IMR-90 (cell line): Measurements from ENCODE around the gene YPEL2. TPM values are rescaled to one million over a fixed set of nuclear protein-coding genes. Genes with fewer than 3 reads are reported as not detected.

ENCODE experiments used
- ATAC-seq: fragments of 200-7000 bp; cut with Tn5 transposase; 2 replicates; pipeline ENCODE4 v1.9.1; 2020; ENCODE audit warnings: low read depth, mild to moderate bottlenecking, moderate library complexity
- BruUV-seq: library from RNA; stranded (reverse); fragments of 400-500 nt; replicated peaks from 2 replicates; lab custom pipeline; 2021; lab: Mats Ljungman, UMichigan
- CTCF ChIA-PET: fragments of 300-600 bp; formaldehyde crosslinking; extraction: SDS; loops from one replicate; lab custom pipeline; 2021; ENCODE audit warnings: antibody characterized with exemption; lab: Yijun Ruan, JAX
- POLR2A ChIA-PET: fragments of 300-600 bp; sonication (Branson Sonifier 250); formaldehyde crosslinking; loops from one replicate; lab custom pipeline; 2022; ENCODE audit warnings: antibody characterized with exemption; ENCODE audit not compliant: unreplicated experiment; lab: Charles Lee
- DNase-seq: peaks from one replicate; pipeline ENCODE4 v3.0.0; 2013
- H2AFZ ChIP-seq: replicated peaks from 2 replicates; pipeline ENCODE3; 2013; ENCODE audit warnings: low read length, mild to moderate bottlenecking; ENCODE audit not compliant: poor library complexity
- H2AK5ac ChIP-seq: 2 replicates; pipeline ENCODE4 v1.6.1; 2013; ENCODE audit warnings: low read depth, low read length, inconsistent platforms
- H2AK9ac ChIP-seq: replicated peaks from 2 replicates; pipeline ENCODE3; 2013; ENCODE audit warnings: mild to moderate bottlenecking, low read depth, low read length, moderate library complexity; ENCODE audit not compliant: poor library complexity
- H2BK120ac ChIP-seq: 2 replicates; pipeline ENCODE4 v1.6.1; 2013; ENCODE audit warnings: low read depth, low read length, inconsistent platforms
- H2BK15ac ChIP-seq: 3 replicates; pipeline ENCODE4 v1.6.1; 2013; ENCODE audit warnings: low read depth, low read length, inconsistent platforms
- H2BK20ac ChIP-seq: 2 replicates; pipeline ENCODE4 v1.6.1; 2013; ENCODE audit warnings: low read depth, mild to moderate bottlenecking, inconsistent platforms, low read length, moderate library complexity
- H2BK5ac ChIP-seq: 2 replicates; pipeline ENCODE4 v1.6.1; 2013; ENCODE audit warnings: mild to moderate bottlenecking, low read depth, low read length, inconsistent platforms; ENCODE audit not compliant: poor library complexity, severe bottlenecking
- H3K14ac ChIP-seq: replicated peaks from 2 replicates; pipeline ENCODE4 v1.6.1; 2013; ENCODE audit warnings: low read depth, low read length, inconsistent platforms
- H3K18ac ChIP-seq: 2 replicates; pipeline ENCODE4 v1.6.1; 2013; ENCODE audit warnings: low read depth, low read length, control low read depth
- H3K23ac ChIP-seq: 2 replicates; pipeline ENCODE4 v1.6.1; 2013; ENCODE audit warnings: low read depth, low read length, inconsistent platforms
- H3K27ac ChIP-seq: 2 replicates; pipeline ENCODE4 v1.5.1; 2013; ENCODE audit warnings: mild to moderate bottlenecking, control low read depth, low read length; ENCODE audit not compliant: insufficient read depth
- H3K27me3 ChIP-seq: 2 replicates; pipeline ENCODE4 v1.6.1; 2013; ENCODE audit warnings: low read length; ENCODE audit not compliant: control insufficient read depth, insufficient read depth
- H3K36me3 ChIP-seq: 2 replicates; pipeline ENCODE4 v1.6.1; 2013; ENCODE audit warnings: low read length, mixed read lengths; ENCODE audit not compliant: control insufficient read depth, insufficient read depth
- H3K4ac ChIP-seq: 2 replicates; pipeline ENCODE4 v1.6.1; 2013; ENCODE audit warnings: low read depth, low read length, inconsistent platforms
- H3K4me1 ChIP-seq: 2 replicates; pipeline ENCODE4 v1.6.1; 2013; ENCODE audit warnings: low read length, mixed read lengths; ENCODE audit not compliant: control insufficient read depth, insufficient read depth
- H3K4me2 ChIP-seq: 2 replicates; pipeline ENCODE4 v1.6.1; 2013; ENCODE audit warnings: low read depth, mild to moderate bottlenecking, control low read depth, low read length, moderate library complexity
- H3K4me3 ChIP-seq: 2 replicates; pipeline ENCODE4 v1.5.1; 2013; ENCODE audit warnings: low read depth, mild to moderate bottlenecking, control low read depth, low read length, moderate library complexity; ENCODE audit not compliant: insufficient read depth
- H3K56ac ChIP-seq: 2 replicates; pipeline ENCODE4 v1.6.1; 2013; ENCODE audit warnings: low read length, inconsistent platforms; ENCODE audit not compliant: insufficient read depth; ENCODE audit errors: extremely low read depth
- H3K79me1 ChIP-seq, 2 experiments: 2 replicates each; pipeline ENCODE4 v1.6.1; 2013; ENCODE audit warnings: low read length in 2 of 2, inconsistent platforms in 1 of 2, low read depth in 1 of 2
- H3K9ac ChIP-seq: 2 replicates; pipeline ENCODE4 v1.6.1; 2013; ENCODE audit warnings: low read depth, low read length, control low read depth
- H3K9me1 ChIP-seq: 2 replicates; pipeline ENCODE4 v1.6.1; 2013; ENCODE audit warnings: low read length, inconsistent platforms; ENCODE audit not compliant: insufficient read depth
- H3K9me3 ChIP-seq: 2 replicates; pipeline ENCODE4 v1.6.1; 2013; ENCODE audit warnings: low read length; ENCODE audit not compliant: control insufficient read depth, insufficient read depth
- H4K20me1 ChIP-seq: 2 replicates; pipeline ENCODE4 v1.6.1; 2013; ENCODE audit warnings: low read length, inconsistent platforms; ENCODE audit not compliant: insufficient read depth
- H4K5ac ChIP-seq: 2 replicates; pipeline ENCODE4 v1.6.1; 2013; ENCODE audit warnings: mild to moderate bottlenecking, low read depth, low read length, control low read depth
- H4K8ac ChIP-seq, 2 experiments: 2 replicates each; pipeline ENCODE4 v1.6.1; 2013; ENCODE audit warnings: low read depth in 2 of 2, low read length in 2 of 2, control low read depth in 1 of 2, inconsistent platforms in 1 of 2
- H4K91ac ChIP-seq: 2 replicates; pipeline ENCODE4 v1.6.1; 2013; ENCODE audit warnings: low read depth, low read length, inconsistent platforms; ENCODE audit not compliant: insufficient read depth
- CHD1 ChIP-seq: IDR thresholded peaks from 2 replicates; pipeline ENCODE4 v1.6.1; 2012; ENCODE audit warnings: low read depth, low read length, improper control_type of control experiment
- MAFK ChIP-seq: IDR thresholded peaks from 2 replicates; pipeline ENCODE4 v1.6.1; 2012; ENCODE audit warnings: low read depth, low read length, improper control_type of control experiment
- WGBS, 2 experiments: methylation state at CpG; one replicate each; pipeline versions ENCODE4 v1.1.5 to v1.1.7; 2013; ENCODE audit warnings: missing lambda C conversion rate in 2 of 2; ENCODE audit not compliant: insufficient read length in 1 of 2; ENCODE audit errors: extremely low coverage in 2 of 2; 5-methylcytosine and 5-hydroxymethylcytosine counted together
- dilution Hi-C: fragments of 300-500 bp; cut with HindIII; formaldehyde crosslinking; loops from one replicate; pipeline ENCODE4 v1.14.3; 2018; ENCODE audit warnings: low sequenced_read_pairs; ENCODE audit not compliant: unreplicated experiment
- in situ Hi-C: fragments of 300-500 bp; cut with MboI; formaldehyde crosslinking; loops from 3 replicates; pipeline ENCODE4 v1.14.3; 2019; ENCODE audit warnings: low sequenced_read_pairs, inconsistent platforms, mixed read lengths
- intact Hi-C: fragments of 100-400 bp; cut with micrococcal nuclease; formaldehyde crosslinking; loops from 2 replicates; pipeline ENCODE4 v1.10.0; 2022
- polyA plus RNA-seq, 3 experiments: library from polyadenylated mRNA; depleted of rRNA; stranded (reverse); fragments of >200 nt; gene quantifications; 2 replicates each; pipeline ENCODE4 v1.2.3, GENCODE V29; 2012; ENCODE audit warnings: low replicate concordance in 1 of 3
- total RNA-seq: library from RNA; depleted of rRNA; stranded (reverse); fragments of >200 nt; gene quantifications from 2 replicates; pipeline ENCODE4 v1.2.3, GENCODE V29; 2012

The YPEL2 gene
- total and polyA plus RNA-seq, 2 of the 4 experiments (the other 2 are of a cell fraction), result 2.3 to 3.4 TPM

- Histone ChIP-seq H2AFZ (no peak overlapping the region), H3K18ac (no peak overlapping the region), H2AK5ac (no peak overlapping the region), H3K4me3 (no peak overlapping the region), H3K23ac (no peak overlapping the region), H4K20me1 (no peaks in the 10 kb centered on the region), H3K9me3 (no peaks in the 10 kb centered on the region), H2BK5ac (no peak overlapping the region), H2BK120ac (no peak overlapping the region), H2AK9ac (no peak overlapping the region), H3K79me1 (no peaks in the 10 kb centered on the region), H3K4me1 (no peaks in the 10 kb centered on the region), H3K27ac (no peak overlapping the region), H3K36me3 (no peaks in the 10 kb centered on the region), H2BK20ac (no peak overlapping the region), H4K8ac (no peak overlapping the region), H3K9ac (no peak overlapping the region), H3K4ac (no peak overlapping the region), H3K9me1 (no peaks in the 10 kb centered on the region), H4K91ac (no peak overlapping the region), H3K27me3 (no peaks in the 10 kb centered on the region; the same call in 1 of the 2 replicates), H4K5ac (no peak overlapping the region), H3K14ac (no peak overlapping the region), H2BK15ac (no peak overlapping the region), H3K56ac (no peak overlapping the region), H3K4me2 (no peak overlapping the region)
- DNase-seq (peak; percentile 19), ATAC-seq (no peak)
- dilution Hi-C loops (no loop called here), intact Hi-C loops (no loop called here), in situ Hi-C loops (no loop called here)
- ChIA-PET POLR2A (no interaction called here), CTCF (no interaction called here)
- no CpG with 5 or more reads among the region's 1 CpG for WGBS, 2 experiments
- no peak for TF ChIP-seq CHD1
- TF ChIP-seq MAFK, result peak; percentile 36; the same call in 1 of the 2 replicates
- BruUV-seq, result no TSS peak
Observed at GRCh38 chr17:59287452-59287851, 44.0 kb upstream of the YPEL2 start.
